ENCODE results near the gene DOCK2.
A peak's percentile ranks its signal among the peaks of the same experiment; 100 is the strongest.

DOCK2 gene

GRCh38 chr5:169688106-169688505, 51.0 kb downstream of the DOCK2 start:
- FAIRE-seq: no peak
- no peak for DNase-seq (ENCODE audit: low spot score)

- FAIRE-seq: no peak
- DNase-seq (ENCODE audit: low spot score): no peak
Observed at GRCh38 chr5:169691471-169691870, 54.4 kb downstream of the DOCK2 start.

- peak; percentile 75 for DNase-seq (ENCODE audit: low spot score)
- FAIRE-seq: peak; percentile 85
Observed at GRCh38 chr5:169694091-169694625, 57.1 kb downstream of the DOCK2 start.

- peak; percentile 80 for FAIRE-seq
- peak; percentile 89 for DNase-seq (ENCODE audit: low spot score)
Observed at GRCh38 chr5:169695025-169695625, 58.0 kb downstream of the DOCK2 start.

GRCh38 chr5:169695919-169696490, 58.9 kb downstream of the DOCK2 start:
- peak; percentile 97 for FAIRE-seq
- peak; percentile 100 for DNase-seq (ENCODE audit: low spot score)

- DNase-seq (ENCODE audit: low spot score): peak; percentile 54
- FAIRE-seq: no peak
Observed at GRCh38 chr5:169696621-169697510, 59.8 kb downstream of the DOCK2 start.

GRCh38 chr5:169697511-169697890, 60.4 kb downstream of the DOCK2 start:
- peak; percentile 48 for DNase-seq (ENCODE audit: low spot score)
- peak; percentile 51 for FAIRE-seq

GRCh38 chr5:169697976-169698375, 60.9 kb downstream of the DOCK2 start:
- no peak for FAIRE-seq

GRCh38 chr5:169700611-169701010, 63.5 kb downstream of the DOCK2 start:
- no peak for FAIRE-seq
- DNase-seq (ENCODE audit: low spot score): no peak

More at GRCh38 chr5:169697976-169698375, 60.9 kb downstream of the DOCK2 start:
- no peak for DNase-seq (ENCODE audit: low spot score)

GRCh38 chr5:169701910-169702451, 64.9 kb downstream of the DOCK2 start:
- FAIRE-seq: no peak
- peak; percentile 39 for DNase-seq (ENCODE audit: low spot score)

GRCh38 chr5:169702693-169703481, 65.8 kb downstream of the DOCK2 start:
- FAIRE-seq: no peak
- DNase-seq (ENCODE audit: low spot score): no peak

GRCh38 chr5:169703813-169704212, 66.7 kb downstream of the DOCK2 start:
- DNase-seq (ENCODE audit: low spot score): peak; percentile 16
- no peak for FAIRE-seq

GRCh38 chr5:169705322-169705721, 68.2 kb downstream of the DOCK2 start:
- FAIRE-seq (no peak), DNase-seq (ENCODE audit: low spot score) (no peak)

GRCh38 chr5:169706071-169706470, 69.0 kb downstream of the DOCK2 start:
- no peak for FAIRE-seq
- DNase-seq (ENCODE audit: low spot score): no peak

- peak; percentile 78 for DNase-seq (ENCODE audit: low spot score)
- FAIRE-seq: peak; percentile 81
Observed at GRCh38 chr5:169706758-169707450, 69.8 kb downstream of the DOCK2 start.

- DNase-seq (ENCODE audit: low spot score): no peak
- no peak for FAIRE-seq
Observed at GRCh38 chr5:169707686-169708085, 70.6 kb downstream of the DOCK2 start.

- FAIRE-seq: no peak
- no peak for DNase-seq (ENCODE audit: low spot score)
Observed at GRCh38 chr5:169710675-169711074, 73.6 kb downstream of the DOCK2 start.

GRCh38 chr5:169711551-169712225, 74.6 kb downstream of the DOCK2 start:
- FAIRE-seq: no peak
- no peak for DNase-seq (ENCODE audit: low spot score)

- DNase-seq (ENCODE audit: low spot score): no peak
- no peak for FAIRE-seq
Observed at GRCh38 chr5:169712428-169712827, 75.4 kb downstream of the DOCK2 start.

- FAIRE-seq: no peak
Observed at GRCh38 chr5:169716287-169716686, 79.2 kb downstream of the DOCK2 start.

More at GRCh38 chr5:169716287-169716686, 79.2 kb downstream of the DOCK2 start:
- peak; percentile 56 for DNase-seq (ENCODE audit: low spot score)

Data from RCC 7860 (cell line).